Stimulated activated naive CD8-positive, alpha-beta T cell treated with anti-CD3 and anti-CD28 coated beads, Interleukin-15, Interleukin-2, amounts not matched to agents 100 U/mL and 50 U/mL, for 24 hours (primary cell): Measurements from ENCODE around the gene CACNA1S.

ENCODE experiments used
- ATAC-seq: fragments of 150-1000 bp; cut with Tn5 transposase; one replicate; pipeline ENCODE4 v1.10.0; 2021
- DNase-seq: peaks from one replicate; pipeline ENCODE4 v3.0.0; 2021

Gene CACNA1S

GRCh38 chr1:201011616-201012015 is 100.6 kb downstream of the CACNA1S start:
- DNase-seq (no peak), ATAC-seq (no peak)

GRCh38 chr1:201009962-201010645 is 102.1 kb downstream of the CACNA1S start:
- ATAC-seq (no peak), DNase-seq (no peak)

GRCh38 chr1:201008666-201009360 is 103.4 kb downstream of the CACNA1S start:
- DNase-seq (no peak), ATAC-seq (no peak)

- ATAC-seq (no peak), DNase-seq (no peak)
Measured at GRCh38 chr1:201007481-201007880, 104.7 kb downstream of the CACNA1S start.

GRCh38 chr1:201006450-201006849 is 105.8 kb downstream of the CACNA1S start:
- ATAC-seq (no peak), DNase-seq (no peak)

- no peak for DNase-seq
- no peak for ATAC-seq
Measured at GRCh38 chr1:201004732-201005131, 107.5 kb downstream of the CACNA1S start.

GRCh38 chr1:201004154-201004553 is 108.1 kb downstream of the CACNA1S start:
- ATAC-seq (no peak), DNase-seq (no peak)

GRCh38 chr1:201002510-201002909 is 109.7 kb downstream of the CACNA1S start:
- ATAC-seq (peak; percentile 87), DNase-seq (no peak)

- DNase-seq (no peak), ATAC-seq (no peak)
Measured at GRCh38 chr1:201001962-201002361, 110.3 kb downstream of the CACNA1S start.

- DNase-seq: no peak
- no peak for ATAC-seq
Measured at GRCh38 chr1:201000391-201000790, 111.8 kb downstream of the CACNA1S start.

- DNase-seq: no peak
- ATAC-seq: no peak
Measured at GRCh38 chr1:200999667-201000066, 112.6 kb downstream of the CACNA1S start.

GRCh38 chr1:200998323-200998722 is 113.9 kb downstream of the CACNA1S start:
- no peak for DNase-seq
- no peak for ATAC-seq

- DNase-seq (no peak), ATAC-seq (no peak)
Measured at GRCh38 chr1:200992382-200993048, 119.7 kb downstream of the CACNA1S start.

GRCh38 chr1:200991097-200991614 is 121.1 kb downstream of the CACNA1S start:
- no peak for ATAC-seq
- DNase-seq: no peak

GRCh38 chr1:200990114-200990513 is 122.1 kb downstream of the CACNA1S start:
- ATAC-seq: no peak
- DNase-seq: no peak
